ENCODE measurements around the gene PRKACA. TPM values are rescaled to one million over a fixed set of nuclear protein-coding genes. Genes with fewer than 3 reads are reported as not detected.
A peak's percentile ranks its signal among the peaks of the same experiment; 100 is the strongest.

The PRKACA gene
- total RNA-seq, 6 experiments from 2014 or later, result 137 to 170 (median 149) TPM

- TF ChIP-seq CTCF (IDR thresholded peaks at IDR 0.05), result no peak
- Mint-ChIP-seq H3K36me3 (ENCODE audit: low read depth) (no peaks in the 10 kb centered on the region), H3K4me1 (ENCODE audit: low read depth) (peaks cover 12% of the 10 kb centered on the region), H3K4me3 (no peak overlapping the region), H3K27me3 (ENCODE audit: insufficient read depth) (peaks cover 2% of the 10 kb centered on the region; the same call in 1 of the 2 replicates), H3K27ac (no peak overlapping the region), H3K9me3 (no peaks in the 10 kb centered on the region)
- DNase-seq, result no peak
Measured at GRCh38 chr19:14122924-14123323, 5.4 kb upstream of the PRKACA start.

DNA sequence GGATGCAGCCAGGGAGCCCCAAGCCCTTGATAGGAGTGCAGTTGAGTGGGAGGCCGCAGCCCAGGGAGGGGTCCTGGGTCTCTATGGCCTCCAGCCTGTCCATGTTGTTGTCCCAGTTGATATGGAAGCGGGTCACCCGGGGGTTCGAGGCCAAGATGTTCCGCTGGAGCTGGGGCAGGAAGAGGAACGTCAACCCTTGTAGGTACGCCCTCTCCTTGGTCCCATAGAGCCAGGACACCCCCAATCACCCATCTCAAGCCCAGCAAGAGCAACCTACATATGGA lies 2.9 kb upstream of the PRKACA start:
- no peak for TF ChIP-seq CTCF (IDR thresholded peaks at IDR 0.05)
- H3K27me3 Mint-ChIP-seq (ENCODE audit: insufficient read depth), result peaks cover 4% of the 10 kb centered on the region; the same call in 1 of the 2 replicates
- no peaks in the 10 kb centered on the region for H3K36me3 Mint-ChIP-seq (ENCODE audit: low read depth)
- no peak overlapping the region for H3K27ac Mint-ChIP-seq
- no peak overlapping the region for H3K4me3 Mint-ChIP-seq
- no peak for DNase-seq
- peaks cover 24% of the 10 kb centered on the region for H3K4me1 Mint-ChIP-seq (ENCODE audit: low read depth)
- no peaks in the 10 kb centered on the region for H3K9me3 Mint-ChIP-seq

DNA sequence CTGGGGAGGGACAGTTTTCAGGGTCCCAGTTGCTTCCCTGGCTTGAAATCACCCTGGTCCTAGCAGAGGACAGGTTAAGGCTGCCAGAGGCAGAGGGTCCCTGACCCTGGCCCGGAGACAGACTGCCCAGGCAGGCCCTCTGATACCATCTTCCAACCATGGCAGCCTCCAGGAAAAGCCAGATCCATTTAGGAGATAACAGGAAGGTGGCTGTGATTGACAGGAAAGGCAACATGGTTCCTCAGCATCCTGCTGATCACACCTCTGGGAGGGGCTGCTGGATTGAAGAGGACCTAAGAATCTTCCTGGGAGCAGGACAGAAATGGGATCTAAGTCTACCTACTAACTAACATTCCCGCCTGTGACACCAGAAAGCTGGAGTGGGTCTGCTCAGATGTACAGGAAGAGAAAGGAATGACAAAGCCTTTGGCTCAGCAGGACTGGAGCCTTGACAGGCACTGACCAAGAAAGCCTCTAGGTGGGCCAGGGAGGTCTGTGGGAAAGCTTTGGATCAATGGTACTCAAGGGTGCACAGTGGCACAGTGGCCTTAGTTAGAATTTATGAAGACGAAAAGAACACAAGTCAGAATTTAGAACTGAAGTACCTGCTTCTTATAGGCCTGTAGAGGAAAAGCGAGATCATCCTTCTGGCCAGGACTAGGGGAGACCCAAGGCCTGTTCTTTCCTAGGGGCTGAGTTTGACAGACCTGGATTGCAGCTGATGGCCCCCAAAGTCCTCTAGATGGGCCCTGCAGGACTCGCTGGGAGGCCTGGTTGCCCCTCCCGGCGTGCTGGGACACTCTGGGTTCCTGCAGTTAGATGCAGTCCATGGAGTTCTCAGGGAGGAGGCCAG lies 2.3 kb upstream of the PRKACA start:
- Mint-ChIP-seq H3K27ac (peak overlapping the region; percentile 99), H3K4me1 (ENCODE audit: low read depth) (peaks cover 30% of the 10 kb centered on the region), H3K4me3 (no peak overlapping the region), H3K9me3 (no peaks in the 10 kb centered on the region), H3K27me3 (ENCODE audit: insufficient read depth) (peaks cover 4% of the 10 kb centered on the region; the same call in 1 of the 2 replicates), H3K36me3 (ENCODE audit: low read depth) (no peaks in the 10 kb centered on the region)
- no peak for TF ChIP-seq CTCF (IDR thresholded peaks at IDR 0.05)
- DNase-seq, result no peak

GRCh38 chr19:14119146-14119545 lies 1.6 kb upstream of the PRKACA start:
- TF ChIP-seq CTCF (IDR thresholded peaks at IDR 0.05), result no peak
- peak overlapping the region; percentile 89 for H3K4me3 Mint-ChIP-seq
- H3K4me1 Mint-ChIP-seq (ENCODE audit: low read depth), result peaks cover 33% of the 10 kb centered on the region
- no peaks in the 10 kb centered on the region for H3K36me3 Mint-ChIP-seq (ENCODE audit: low read depth)
- H3K27ac Mint-ChIP-seq, result peak overlapping the region; percentile 99
- H3K9me3 Mint-ChIP-seq, result no peaks in the 10 kb centered on the region
- DNase-seq, result no peak
- peaks cover 4% of the 10 kb centered on the region; the same call in 1 of the 2 replicates for H3K27me3 Mint-ChIP-seq (ENCODE audit: insufficient read depth)

DNA sequence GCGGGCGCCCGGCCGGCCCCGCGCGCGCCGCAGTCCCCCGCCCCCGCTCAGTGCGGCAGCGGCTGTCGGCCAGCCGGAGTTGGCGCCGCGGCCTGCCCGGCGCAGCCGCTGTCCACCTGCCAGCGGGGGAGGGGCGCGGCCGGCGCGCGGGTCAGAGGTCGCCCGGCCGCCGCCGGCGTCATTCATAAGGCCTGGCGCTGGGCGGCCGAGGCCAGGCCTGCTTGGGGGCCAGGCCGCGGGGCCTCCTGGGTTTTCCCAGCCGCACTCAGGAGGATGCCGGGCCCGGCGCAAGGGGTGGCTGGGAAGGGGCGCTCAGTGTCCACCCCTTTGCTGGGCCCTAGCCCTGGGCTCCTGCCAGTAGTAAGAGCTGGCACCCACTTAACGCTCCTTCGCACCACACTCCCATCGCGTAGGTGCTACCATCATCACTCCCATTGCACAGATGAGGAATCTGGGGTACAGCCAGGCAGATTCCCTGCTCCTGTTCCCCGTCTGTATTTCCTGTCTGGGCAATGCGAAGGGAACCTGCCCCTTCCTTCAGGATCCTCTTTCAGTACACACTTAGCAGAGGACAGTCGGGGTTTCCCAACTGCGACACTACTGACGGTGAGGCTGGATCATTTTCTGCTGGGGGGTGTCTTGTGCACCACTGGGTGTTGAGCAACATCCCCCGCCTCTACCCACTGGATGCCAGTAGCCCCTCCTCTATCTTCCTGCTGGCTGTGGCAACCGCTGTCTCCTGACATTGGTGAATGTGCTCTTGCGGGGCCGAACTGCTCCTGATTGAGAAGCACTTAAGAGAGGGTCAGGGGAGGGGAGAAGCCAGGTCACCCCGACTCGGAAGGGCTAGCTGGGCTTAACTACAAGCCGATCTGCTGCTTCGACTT lies 846 bp upstream of the PRKACA start:
- H3K4me1 Mint-ChIP-seq (ENCODE audit: low read depth), result peaks cover 40% of the 10 kb centered on the region
- H3K4me3 Mint-ChIP-seq, result peak overlapping the region; percentile 89
- peaks cover 4% of the 10 kb centered on the region; the same call in 1 of the 2 replicates for H3K27me3 Mint-ChIP-seq (ENCODE audit: insufficient read depth)
- no peak for TF ChIP-seq CTCF (IDR thresholded peaks at IDR 0.05)
- DNase-seq, result peak; percentile 40
- H3K27ac Mint-ChIP-seq, result peak overlapping the region; percentile 99
- H3K9me3 Mint-ChIP-seq, result no peaks in the 10 kb centered on the region
- no peaks in the 10 kb centered on the region for H3K36me3 Mint-ChIP-seq (ENCODE audit: low read depth)
